IPS-11a (cell line): ENCODE data around the gene DUSP28.

Experiments used
- H3K4me3 ChIP-seq: one replicate; pipeline ENCODE4 v1.5.1; 2013; ENCODE audit warnings: low read depth, low read length, control low read depth

Gene DUSP28

GRCh38 chr2:240571314-240571973 lies 11.3 kb downstream of the DUSP28 start:
- H3K4me3 ChIP-seq = no peak overlapping the region

DNA sequence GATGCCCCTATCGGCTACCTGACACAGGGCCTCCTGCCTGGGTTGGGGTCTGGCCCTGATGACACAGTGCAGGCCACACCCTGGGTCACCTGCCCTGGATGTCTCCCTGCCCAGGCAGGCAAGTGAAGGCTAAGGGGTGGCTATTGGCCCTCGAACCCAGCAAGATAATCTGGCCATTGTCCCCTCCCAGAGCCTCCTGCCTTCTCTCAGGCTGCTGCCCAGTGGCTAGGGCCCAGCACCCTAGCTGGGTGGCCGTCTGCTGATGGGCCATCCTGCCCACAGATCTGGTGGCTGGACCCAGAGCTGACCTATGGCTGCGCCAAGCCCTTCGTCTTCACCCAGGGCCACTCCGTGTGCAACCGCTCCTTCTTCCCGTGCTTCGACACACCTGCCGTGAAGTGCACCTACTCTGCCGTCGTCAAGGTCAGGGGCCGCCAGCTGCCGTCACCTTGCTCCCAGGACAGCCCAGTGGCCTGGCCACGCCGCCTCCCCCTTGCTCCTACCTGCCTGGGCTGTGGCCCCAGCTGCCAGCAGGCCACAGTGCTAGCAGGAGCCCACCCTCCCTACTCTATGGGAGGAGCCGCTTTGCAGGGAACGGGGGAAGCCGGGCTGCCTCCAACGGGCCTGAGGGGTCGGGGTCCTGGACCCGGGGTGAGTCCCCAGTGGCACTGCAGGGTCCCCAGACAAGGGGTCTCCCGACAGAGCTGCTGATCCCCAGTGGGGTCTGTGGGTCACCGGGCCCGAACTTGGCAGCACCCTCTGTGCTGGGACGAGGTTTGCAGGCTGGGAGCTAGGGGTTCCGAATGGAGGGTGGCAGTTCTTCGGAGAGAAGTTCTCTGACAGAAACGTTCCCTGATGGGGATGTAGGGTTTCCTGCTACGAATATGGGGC lies 12.2 kb downstream of the DUSP28 start:
- no peak overlapping the region for H3K4me3 ChIP-seq

- no peak overlapping the region for H3K4me3 ChIP-seq
These were observed 12.9 kb downstream of the DUSP28 start for GRCh38 chr2:240573071-240573515.

- no peak overlapping the region for H3K4me3 ChIP-seq
These were observed 13.6 kb downstream of the DUSP28 start for GRCh38 chr2:240573516-240574385.

DNA sequence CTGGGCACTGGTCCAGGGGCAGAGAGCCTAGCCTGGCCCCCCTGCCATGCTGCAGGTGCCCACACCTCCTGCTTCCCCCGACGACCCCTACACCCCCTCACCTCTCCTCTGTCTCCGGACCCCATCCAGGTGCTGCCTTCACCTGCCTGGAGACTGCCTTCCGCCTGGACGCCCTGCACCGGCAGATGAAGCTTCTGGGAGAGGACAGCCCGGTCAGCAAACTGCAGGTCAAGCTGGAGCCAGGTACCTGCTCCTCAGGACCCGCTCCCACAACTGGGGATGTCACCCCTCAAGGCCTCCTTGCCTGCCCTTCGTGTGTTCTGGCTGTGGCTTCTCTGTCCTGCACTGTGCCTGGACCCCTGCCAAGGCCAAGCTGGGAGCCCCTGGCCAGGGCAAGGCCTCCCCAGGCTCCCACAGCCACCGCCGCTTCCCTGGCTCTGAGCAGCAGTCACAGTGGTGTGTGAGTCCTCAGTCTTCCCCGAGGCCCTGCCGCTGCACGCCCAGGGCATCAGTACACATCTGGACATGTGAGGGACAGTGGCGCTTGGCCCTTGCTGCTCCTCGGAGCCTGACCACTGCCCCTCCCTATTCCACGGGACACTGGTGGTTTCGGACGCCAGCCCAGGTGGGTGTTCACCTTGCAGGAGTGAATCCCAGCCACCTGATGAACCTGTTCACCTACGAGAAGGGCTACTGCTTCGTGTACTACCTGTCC lies 14.4 kb downstream of the DUSP28 start:
- H3K4me3 ChIP-seq = no peak overlapping the region

GRCh38 chr2:240575101-240575965 lies 15.2 kb downstream of the DUSP28 start:
- no peak overlapping the region for H3K4me3 ChIP-seq

DNA sequence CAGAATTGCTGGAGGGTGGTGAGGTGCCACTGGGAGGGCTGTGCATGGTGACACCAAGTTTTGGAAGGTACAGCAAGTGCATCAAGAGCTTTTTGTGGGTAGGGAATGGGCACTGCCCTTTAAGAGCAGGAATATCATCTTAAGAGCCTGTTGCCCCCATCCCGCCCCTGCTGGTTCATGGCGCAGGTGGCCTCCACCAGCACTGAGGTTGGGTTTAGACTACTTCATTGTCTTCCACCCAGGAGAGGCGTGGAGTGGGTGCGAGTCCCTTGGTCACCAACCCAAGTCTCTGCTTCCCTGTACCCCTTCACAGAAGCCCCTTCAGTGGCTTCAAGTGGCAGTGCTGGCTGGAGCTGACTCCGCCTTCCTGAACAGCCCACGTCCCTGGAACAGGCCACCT lies 15.9 kb downstream of the DUSP28 start:
- no peak overlapping the region for H3K4me3 ChIP-seq

DNA sequence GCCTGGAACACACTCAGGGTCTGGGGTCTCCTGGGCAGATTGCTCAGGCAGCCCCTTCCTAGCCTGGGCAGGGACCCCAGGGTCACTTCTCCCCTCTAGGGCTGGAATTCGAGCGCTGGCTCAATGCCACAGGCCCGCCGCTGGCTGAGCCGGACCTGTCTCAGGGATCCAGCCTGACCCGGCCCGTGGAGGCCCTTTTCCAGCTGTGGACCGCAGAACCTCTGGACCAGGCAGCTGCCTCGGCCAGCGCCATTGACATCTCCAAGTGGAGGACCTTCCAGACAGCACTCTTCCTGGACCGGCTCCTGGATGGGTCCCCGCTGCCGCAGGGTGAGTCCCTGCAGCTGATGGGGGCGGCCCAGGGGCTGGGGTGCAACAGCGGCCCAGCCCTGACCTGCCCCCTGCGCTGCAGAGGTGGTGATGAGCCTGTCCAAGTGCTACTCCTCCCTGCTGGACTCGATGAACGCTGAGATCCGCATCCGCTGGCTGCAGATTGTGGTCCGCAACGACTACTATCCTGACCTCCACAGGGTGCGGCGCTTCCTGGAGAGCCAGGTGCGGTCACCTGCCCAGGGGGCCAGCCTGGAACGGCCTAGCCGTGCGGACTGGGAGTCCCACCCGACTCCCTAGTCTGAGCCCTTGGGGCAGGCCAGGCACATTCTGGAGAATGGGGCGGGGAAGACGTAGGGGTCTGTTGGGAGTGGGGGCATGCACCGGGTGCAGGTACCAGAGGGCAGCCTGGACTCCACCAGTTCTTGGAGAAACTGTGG lies 16.5 kb downstream of the DUSP28 start:
- no peak overlapping the region for H3K4me3 ChIP-seq

DNA sequence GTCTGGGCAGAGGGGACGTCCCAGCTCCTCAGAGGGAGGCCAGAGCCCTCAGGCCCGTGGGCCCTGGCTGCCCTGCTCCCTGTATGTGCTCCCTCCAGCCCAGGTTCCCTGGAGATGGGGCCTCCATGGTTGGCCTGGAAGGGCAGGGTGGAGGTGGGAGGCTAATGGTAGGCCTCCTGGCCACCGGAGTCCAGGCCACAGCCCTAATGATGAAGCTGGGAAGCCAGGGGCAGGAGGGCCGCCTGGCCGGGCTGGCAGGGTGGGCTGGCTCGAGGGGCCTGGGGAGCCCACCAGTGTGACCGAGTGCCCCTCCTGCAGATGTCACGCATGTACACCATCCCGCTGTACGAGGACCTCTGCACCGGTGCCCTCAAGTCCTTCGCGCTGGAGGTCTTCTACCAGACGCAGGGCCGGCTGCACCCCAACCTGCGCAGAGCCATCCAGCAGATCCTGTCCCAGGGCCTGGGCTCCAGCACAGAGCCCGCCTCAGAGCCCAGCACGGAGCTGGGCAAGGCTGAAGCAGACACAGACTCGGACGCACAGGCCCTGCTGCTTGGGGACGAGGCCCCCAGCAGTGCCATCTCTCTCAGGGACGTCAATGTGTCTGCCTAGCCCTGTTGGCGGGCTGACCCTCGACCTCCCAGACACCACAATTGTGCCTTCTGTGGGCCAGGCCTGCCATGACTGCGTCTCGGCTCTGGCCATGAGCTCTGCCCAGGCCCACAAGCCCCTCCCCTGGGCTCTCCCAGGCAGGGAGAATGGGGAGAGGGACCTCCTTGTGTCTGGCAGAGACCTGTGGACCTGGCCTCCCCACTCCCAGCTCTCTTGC lies 17.3 kb downstream of the DUSP28 start:
- H3K4me3 ChIP-seq = no peak overlapping the region

DNA sequence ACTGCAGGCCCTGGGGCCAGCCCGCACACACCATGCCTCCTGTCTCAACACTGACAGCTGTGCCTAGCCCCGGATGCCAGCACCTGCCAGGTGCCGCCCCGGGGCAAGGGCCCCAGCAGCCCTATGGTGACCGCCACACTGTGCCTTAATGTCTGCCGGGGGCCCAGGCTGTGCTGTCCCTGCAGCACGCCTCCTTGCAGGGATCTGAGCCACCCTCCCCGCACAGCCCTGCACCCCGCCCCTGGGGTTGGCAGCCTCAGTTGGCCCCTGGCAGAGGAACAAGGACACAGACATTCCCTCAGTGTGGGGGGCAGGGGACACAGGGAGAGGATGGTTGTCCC lies 17.9 kb downstream of the DUSP28 start:
- H3K4me3 ChIP-seq = no peak overlapping the region

GRCh38 chr2:240578488-240578887 lies 18.3 kb downstream of the DUSP28 start:
- no peak overlapping the region for H3K4me3 ChIP-seq

GRCh38 chr2:240579071-240579762 lies 19.1 kb downstream of the DUSP28 start:
- H3K4me3 ChIP-seq = no peak overlapping the region

GRCh38 chr2:240579771-240580614 lies 19.8 kb downstream of the DUSP28 start:
- H3K4me3 ChIP-seq = no peak overlapping the region

DNA sequence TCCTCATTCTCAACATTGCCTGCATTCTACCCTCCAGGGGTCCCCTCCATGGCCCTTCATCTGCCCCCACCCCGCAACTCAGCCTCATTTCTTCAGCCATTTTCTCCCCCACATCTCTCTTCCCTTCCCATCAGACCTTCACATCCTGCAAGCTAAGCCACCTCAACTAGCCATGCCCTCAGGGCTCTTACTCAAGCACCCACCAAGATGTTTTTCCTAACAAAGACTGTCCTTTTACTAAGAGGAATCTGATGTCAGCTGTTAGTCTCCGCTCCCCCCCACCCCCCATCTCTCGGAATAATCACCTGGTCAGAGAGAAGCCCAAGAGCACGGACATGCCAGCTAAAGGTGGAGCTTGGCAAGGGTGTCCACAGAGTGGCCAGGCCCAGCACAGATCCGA lies 21.7 kb downstream of the DUSP28 start:
- no peak overlapping the region for H3K4me3 ChIP-seq

DNA sequence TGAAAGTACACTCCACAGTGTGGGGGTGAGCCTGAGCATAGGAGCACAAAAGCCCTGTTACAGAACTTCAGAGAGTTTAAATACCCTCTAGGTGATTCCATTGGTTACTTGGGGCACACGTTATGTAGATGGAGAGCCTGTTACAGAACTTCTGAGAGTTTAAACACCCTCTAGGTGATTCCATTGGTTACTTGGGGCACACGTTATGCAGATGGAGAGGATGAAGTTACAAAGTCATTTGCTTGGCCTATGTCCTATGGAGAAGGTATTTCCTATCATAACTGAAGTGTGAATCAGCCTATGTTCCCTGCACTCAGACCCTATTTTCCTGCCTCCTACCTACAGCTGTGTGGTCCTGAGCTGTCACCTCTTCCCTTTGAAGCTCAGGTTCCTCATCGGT lies 22.6 kb downstream of the DUSP28 start:
- no peak overlapping the region for H3K4me3 ChIP-seq

GRCh38 chr2:240583774-240584173 lies 23.6 kb downstream of the DUSP28 start:
- H3K4me3 ChIP-seq = no peak overlapping the region
